ENCODE measurements around the gene NEURL1.
A peak's percentile ranks its signal among the peaks of the same experiment; 100 is the strongest.

NEURL1 gene

GRCh38 chr10:103451091-103451813 lies 42.3 kb upstream of the NEURL1 start:
- no peak overlapping the region for H3K9ac ChIP-seq
- no peaks in the 10 kb centered on the region for H3K27me3 ChIP-seq (ENCODE audit: control insufficient read depth, insufficient read depth, low read length)
- no peak overlapping the region for H3K4me2 ChIP-seq (ENCODE audit: low read length)
- no peak overlapping the region for H2AFZ ChIP-seq
- no peaks in the 10 kb centered on the region for H3K36me3 ChIP-seq (ENCODE audit: control insufficient read depth, insufficient read depth, low read length)
- H3K79me2 ChIP-seq = no peaks in the 10 kb centered on the region
- peak overlapping the region; percentile 43 for H3K4me3 ChIP-seq (ENCODE audit: low read depth, low read length)
- peak overlapping the region; percentile 41 for H3K27ac ChIP-seq
- H3K9me3 ChIP-seq (ENCODE audit: control insufficient read depth, low read length) = no peaks in the 10 kb centered on the region
- TF ChIP-seq, protein P1, sequence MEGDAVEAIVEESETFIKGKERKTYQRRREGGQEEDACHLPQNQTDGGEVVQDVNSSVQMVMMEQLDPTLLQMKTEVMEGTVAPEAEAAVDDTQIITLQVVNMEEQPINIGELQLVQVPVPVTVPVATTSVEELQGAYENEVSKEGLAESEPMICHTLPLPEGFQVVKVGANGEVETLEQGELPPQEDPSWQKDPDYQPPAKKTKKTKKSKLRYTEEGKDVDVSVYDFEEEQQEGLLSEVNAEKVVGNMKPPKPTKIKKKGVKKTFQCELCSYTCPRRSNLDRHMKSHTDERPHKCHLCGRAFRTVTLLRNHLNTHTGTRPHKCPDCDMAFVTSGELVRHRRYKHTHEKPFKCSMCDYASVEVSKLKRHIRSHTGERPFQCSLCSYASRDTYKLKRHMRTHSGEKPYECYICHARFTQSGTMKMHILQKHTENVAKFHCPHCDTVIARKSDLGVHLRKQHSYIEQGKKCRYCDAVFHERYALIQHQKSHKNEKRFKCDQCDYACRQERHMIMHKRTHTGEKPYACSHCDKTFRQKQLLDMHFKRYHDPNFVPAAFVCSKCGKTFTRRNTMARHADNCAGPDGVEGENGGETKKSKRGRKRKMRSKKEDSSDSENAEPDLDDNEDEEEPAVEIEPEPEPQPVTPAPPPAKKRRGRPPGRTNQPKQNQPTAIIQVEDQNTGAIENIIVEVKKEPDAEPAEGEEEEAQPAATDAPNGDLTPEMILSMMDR (IDR thresholded peaks at IDR 0.05) = no peak
- peaks cover 7% of the 10 kb centered on the region for H3K4me1 ChIP-seq

GRCh38 chr10:103451831-103452505 lies 41.5 kb upstream of the NEURL1 start, which contains the start of gene CALHM2:
TSS of gene CALHM2 (minus strand) at chr10:103452370. CDS start at chr10:103449941, 2,429 bp downstream.
- Histone ChIP-seq H3K9me3 (ENCODE audit: control insufficient read depth, low read length) (no peaks in the 10 kb centered on the region), H3K36me3 (ENCODE audit: control insufficient read depth, insufficient read depth, low read length) (no peaks in the 10 kb centered on the region), H3K4me1 (peaks cover 7% of the 10 kb centered on the region), H3K4me3 (ENCODE audit: low read depth, low read length) (peak within 1 kb of the TSS; percentile 43), H3K79me2 (no peaks in the 10 kb centered on the region), H2AFZ (peak within 1 kb of the TSS; percentile 79), H3K9ac (no peak within 1 kb of the TSS), H3K4me2 (ENCODE audit: low read length) (peak within 1 kb of the TSS; percentile 62), H3K27ac (peak within 1 kb of the TSS; percentile 41), H3K27me3 (ENCODE audit: control insufficient read depth, insufficient read depth, low read length) (no peaks in the 10 kb centered on the region)
- TF ChIP-seq, protein P1 (IDR thresholded peaks at IDR 0.05) = no peak

DNA sequence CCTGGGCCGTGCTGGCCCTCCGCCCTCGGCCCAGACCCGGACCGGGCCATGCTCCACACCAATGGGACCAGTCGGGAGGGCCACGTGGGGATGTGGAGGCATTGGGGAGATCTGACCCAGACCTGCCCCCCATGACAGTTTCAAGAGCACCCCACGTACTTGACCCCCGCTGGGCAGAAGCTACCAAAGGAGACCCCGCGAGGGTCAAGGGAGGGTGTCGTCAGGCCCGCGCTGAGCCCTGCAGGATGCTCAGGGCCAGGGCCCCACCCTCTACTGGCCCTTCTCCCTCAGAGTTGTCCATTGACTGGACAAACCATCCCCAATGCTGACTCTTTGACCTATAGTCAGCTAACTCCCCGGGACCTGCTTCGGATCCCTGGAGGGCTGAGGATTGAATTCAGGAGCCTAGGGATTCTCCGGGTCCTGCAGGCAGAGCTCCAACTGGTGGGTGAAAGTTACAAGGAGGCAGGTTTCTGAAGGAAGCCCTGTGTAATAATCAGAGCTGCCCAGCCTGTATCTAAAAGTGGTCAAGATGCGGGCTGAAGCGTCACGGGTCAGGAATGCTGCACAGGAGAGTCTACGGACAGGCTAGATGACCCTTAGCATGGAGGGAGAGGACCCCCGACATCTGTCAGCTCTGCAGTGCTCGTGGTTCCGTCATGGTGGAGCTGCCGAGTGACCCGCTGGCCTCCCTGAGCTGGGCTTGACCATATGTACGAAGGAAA lies 40.8 kb upstream of the NEURL1 start:
- TF ChIP-seq, protein P1 (IDR thresholded peaks at IDR 0.05) = no peak
- H3K4me1 ChIP-seq = peaks cover 7% of the 10 kb centered on the region
- peak overlapping the region; percentile 25 for H3K27ac ChIP-seq
- H3K27me3 ChIP-seq (ENCODE audit: control insufficient read depth, insufficient read depth, low read length) = no peaks in the 10 kb centered on the region
- H3K9me3 ChIP-seq (ENCODE audit: control insufficient read depth, low read length) = no peaks in the 10 kb centered on the region
- H3K4me3 ChIP-seq (ENCODE audit: low read depth, low read length) = peak overlapping the region; percentile 43
- no peaks in the 10 kb centered on the region for H3K36me3 ChIP-seq (ENCODE audit: control insufficient read depth, insufficient read depth, low read length)
- peak overlapping the region; percentile 62 for H3K4me2 ChIP-seq (ENCODE audit: low read length)
- no peak overlapping the region for H3K9ac ChIP-seq
- H2AFZ ChIP-seq = peak overlapping the region; percentile 79
- no peaks in the 10 kb centered on the region for H3K79me2 ChIP-seq

DNA sequence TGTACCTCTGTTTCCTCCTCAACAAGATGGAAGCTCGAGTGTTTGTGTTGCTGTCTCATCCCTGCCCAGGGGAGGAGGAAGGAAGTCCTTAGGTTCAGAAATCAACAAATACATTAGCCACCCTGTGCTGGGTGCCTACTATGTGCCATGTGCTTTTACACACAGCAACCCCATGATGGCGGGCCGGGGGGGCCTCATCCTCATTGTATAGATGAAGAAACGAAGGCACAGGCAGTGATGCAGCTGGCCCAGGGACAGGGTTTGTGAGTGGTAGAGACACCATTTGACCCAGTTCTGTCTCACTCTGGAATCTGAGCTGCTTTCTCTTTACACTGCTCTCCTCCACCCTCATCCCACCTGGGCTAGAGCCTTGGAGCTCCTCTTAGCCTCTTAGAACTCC lies 39.5 kb upstream of the NEURL1 start:
- Histone ChIP-seq H2AFZ (no peak overlapping the region), H3K4me3 (ENCODE audit: low read depth, low read length) (no peak overlapping the region), H3K27me3 (ENCODE audit: control insufficient read depth, insufficient read depth, low read length) (no peaks in the 10 kb centered on the region), H3K4me2 (ENCODE audit: low read length) (no peak overlapping the region), H3K9ac (no peak overlapping the region), H3K27ac (no peak overlapping the region), H3K79me2 (no peaks in the 10 kb centered on the region), H3K4me1 (peaks cover 7% of the 10 kb centered on the region), H3K36me3 (ENCODE audit: control insufficient read depth, insufficient read depth, low read length) (no peaks in the 10 kb centered on the region), H3K9me3 (ENCODE audit: control insufficient read depth, low read length) (no peaks in the 10 kb centered on the region)
- TF ChIP-seq, protein P1 (IDR thresholded peaks at IDR 0.05) = no peak

Measured in parathyroid adenoma (tissue), 2 donors.